ENCODE measurements around the gene APBA1. TPM values are rescaled to one million over a fixed set of nuclear protein-coding genes. Genes with fewer than 3 reads are reported as not detected.
"Not testable (repeated sequence)": the region's sequence is repeated elsewhere in the genome, so short reads cannot be mapped to it uniquely, and the experiment has no call there.

Gene APBA1
- total RNA-seq, 8 experiments from 2014 or later: 0.73 to 30.5 (median 15.7) TPM

GRCh38 chr9:69599232-69599971 is 72.8 kb downstream of the APBA1 start:
- Histone ChIP-seq H3K27ac (no peak overlapping the region), H3K4me1 (replicated peaks in 1 of 2) (no peaks in the 10 kb centered on the region), H3K4me3 (no peak overlapping the region)
- in situ Hi-C loops (cut with MboI; ENCODE audit: low pct_unique_long_range_greater_than_20kb in 2 of 9, low sequenced_read_pairs in 9 of 9, unreplicated experiment in 9 of 9): loop anchor here in 2 of 9 experiments (25.0 kb wide), 2 partner anchors 88 to 313 kb away; no protein-coding TSS in a partner anchor
- no peak for ATAC-seq (replicated peaks in 6 of 8)
- 0 to 100% (median 80%) methylated on average over 1 to 6 of the region's 8 CpGs; no CpG with 5 or more reads in 1 of the 10 experiments for WGBS, 10 experiments

GRCh38 chr9:69596906-69597305 is 75.3 kb downstream of the APBA1 start:
- not testable (repeated sequence) for ATAC-seq (replicated peaks in 6 of 8); H3K4me1 ChIP-seq (replicated peaks in 1 of 2); H3K4me3 ChIP-seq; H3K27ac ChIP-seq
- WGBS, 10 experiments: 0 to 100% (median 63%) methylated on average over 1 of the region's 1 CpG; no CpG with 5 or more reads in 4 of the 10 experiments
- in situ Hi-C loops (cut with MboI; ENCODE audit: low pct_unique_long_range_greater_than_20kb in 2 of 9, low sequenced_read_pairs in 9 of 9, unreplicated experiment in 9 of 9): loop anchor here in 2 of 9 experiments (25.0 kb wide), 2 partner anchors 90 to 315 kb away; no protein-coding TSS in a partner anchor

GRCh38 chr9:69594180-69594579 is 78.0 kb downstream of the APBA1 start:
- in situ Hi-C loops (cut with MboI; ENCODE audit: low pct_unique_long_range_greater_than_20kb in 2 of 9, low sequenced_read_pairs in 9 of 9, unreplicated experiment in 9 of 9): loop anchor here in 2 of 9 experiments (25.0 kb wide), 2 partner anchors 93 to 318 kb away; no protein-coding TSS in a partner anchor
- no peak overlapping the region for H3K4me3 ChIP-seq
- no peak overlapping the region for H3K27ac ChIP-seq
- ATAC-seq (replicated peaks in 6 of 8): no peak
- 15 to 100% (median 51%) methylated on average over 1 to 2 of the region's 2 CpGs; no CpG with 5 or more reads in 2 of the 10 experiments for WGBS, 10 experiments
- peaks cover 0 to 6% of the 10 kb centered on the region in 2 donors for H3K4me1 ChIP-seq (replicated peaks in 1 of 2)

- ATAC-seq (replicated peaks in 6 of 8): no peak
- Histone ChIP-seq H3K4me1 (replicated peaks in 1 of 2) (peaks cover 0 to 6% of the 10 kb centered on the region in 2 donors), H3K27ac (no peak overlapping the region), H3K4me3 (no peak overlapping the region)
- WGBS, 10 experiments: 80 to 100% (median 89%) methylated on average over 1 to 5 of the region's 5 CpGs; no CpG with 5 or more reads in 1 of the 10 experiments
- in situ Hi-C loops (cut with MboI; ENCODE audit: low pct_unique_long_range_greater_than_20kb in 2 of 9, low sequenced_read_pairs in 9 of 9, unreplicated experiment in 9 of 9): loop anchor here in 2 of 9 experiments (25.0 kb wide), 2 partner anchors 94 to 319 kb away; no protein-coding TSS in a partner anchor
These were observed 78.4 kb downstream of the APBA1 start for GRCh38 chr9:69593756-69594155.

GRCh38 chr9:69593301-69593700 is 78.9 kb downstream of the APBA1 start:
- H3K4me1 ChIP-seq (replicated peaks in 1 of 2): peaks cover 0 to 6% of the 10 kb centered on the region in 2 donors
- 28 to 100% (median 62%) methylated on average over 1 to 3 of the region's 3 CpGs; no CpG with 5 or more reads in 1 of the 10 experiments for WGBS, 10 experiments
- H3K4me3 ChIP-seq: no peak overlapping the region
- in situ Hi-C loops (cut with MboI; ENCODE audit: low pct_unique_long_range_greater_than_20kb in 2 of 9, low sequenced_read_pairs in 9 of 9, unreplicated experiment in 9 of 9): loop anchor here in 2 of 9 experiments (25.0 kb wide), 2 partner anchors 94 to 319 kb away; no protein-coding TSS in a partner anchor
- no peak overlapping the region for H3K27ac ChIP-seq
- no peak for ATAC-seq (replicated peaks in 6 of 8)

GRCh38 chr9:69590266-69590665 is 81.9 kb downstream of the APBA1 start:
- in situ Hi-C loops (cut with MboI; ENCODE audit: low pct_unique_long_range_greater_than_20kb in 2 of 9, low sequenced_read_pairs in 9 of 9, unreplicated experiment in 9 of 9): loop anchor here in 2 of 9 experiments (25.0 kb wide), 2 partner anchors 97 to 322 kb away; no protein-coding TSS in a partner anchor
- 50 to 82% (median 64%) methylated on average over 1 to 4 of the region's 5 CpGs; no CpG with 5 or more reads in 4 of the 10 experiments for WGBS, 10 experiments
- Histone ChIP-seq H3K4me3 (no peak overlapping the region), H3K27ac (no peak overlapping the region), H3K4me1 (replicated peaks in 1 of 2) (peaks cover 0 to 6% of the 10 kb centered on the region in 2 donors)
- peak in 5 of 8 experiments; percentile 23 to 50 (median 47) for ATAC-seq (replicated peaks in 6 of 8)

GRCh38 chr9:69589156-69589555 is 83.0 kb downstream of the APBA1 start:
- Histone ChIP-seq H3K4me3 (no peak overlapping the region), H3K27ac (no peak overlapping the region), H3K4me1 (replicated peaks in 1 of 2) (peaks cover 0 to 6% of the 10 kb centered on the region in 2 donors)
- WGBS, 10 experiments: 60 to 100% (median 79%) methylated on average over 1 to 3 of the region's 3 CpGs; no CpG with 5 or more reads in 1 of the 10 experiments
- in situ Hi-C loops (cut with MboI; ENCODE audit: low pct_unique_long_range_greater_than_20kb in 2 of 9, low sequenced_read_pairs in 9 of 9, unreplicated experiment in 9 of 9): loop anchor here in 2 of 9 experiments (25.0 kb wide), 2 partner anchors 98 to 323 kb away; no protein-coding TSS in a partner anchor
- ATAC-seq (replicated peaks in 6 of 8): peak in 5 of 8 experiments; percentile 42 to 92 (median 44)

GRCh38 chr9:69585571-69585970 is 86.6 kb downstream of the APBA1 start:
- 20 to 83% (median 59%) methylated on average over 1 to 2 of the region's 2 CpGs; no CpG with 5 or more reads in 6 of the 10 experiments for WGBS, 10 experiments
- no peak overlapping the region for H3K27ac ChIP-seq
- H3K4me1 ChIP-seq (replicated peaks in 1 of 2): peaks cover 0 to 6% of the 10 kb centered on the region in 2 donors
- in situ Hi-C loops (cut with MboI; ENCODE audit: low pct_unique_long_range_greater_than_20kb in 2 of 9, low sequenced_read_pairs in 9 of 9, unreplicated experiment in 9 of 9): loop anchor here in 2 of 9 experiments (25.0 kb wide), 2 partner anchors 102 to 327 kb away; no protein-coding TSS in a partner anchor
- H3K4me3 ChIP-seq: no peak overlapping the region
- peak in 1 of 8 experiments; percentile 49 for ATAC-seq (replicated peaks in 6 of 8)

- H3K27ac ChIP-seq: no peak overlapping the region
- peak in 2 of 8 experiments; percentile 38 to 69 for ATAC-seq (replicated peaks in 6 of 8)
- in situ Hi-C loops (cut with MboI; ENCODE audit: low pct_unique_long_range_greater_than_20kb in 2 of 9, low sequenced_read_pairs in 9 of 9, unreplicated experiment in 9 of 9): loop anchor here in 2 of 9 experiments (25.0 kb wide), 2 partner anchors 103 to 328 kb away; no protein-coding TSS in a partner anchor
- H3K4me1 ChIP-seq (replicated peaks in 1 of 2): peaks cover 4 to 5% of the 10 kb centered on the region in 2 donors
- H3K4me3 ChIP-seq: no peak overlapping the region
These were observed 87.4 kb downstream of the APBA1 start for GRCh38 chr9:69584759-69585158.

GRCh38 chr9:69583645-69584234 is 88.4 kb downstream of the APBA1 start:
- no peak for ATAC-seq (replicated peaks in 6 of 8)
- WGBS, 10 experiments: 14 to 90% (median 76%) methylated on average over 2 to 5 of the region's 5 CpGs; no CpG with 5 or more reads in 1 of the 10 experiments
- Histone ChIP-seq H3K4me3 (no peak overlapping the region), H3K4me1 (replicated peaks in 1 of 2) (peaks cover 4 to 5% of the 10 kb centered on the region in 2 donors), H3K27ac (no peak overlapping the region)
- in situ Hi-C loops (cut with MboI; ENCODE audit: low pct_unique_long_range_greater_than_20kb in 2 of 9, low sequenced_read_pairs in 9 of 9, unreplicated experiment in 9 of 9): loop anchor here in 2 of 9 experiments (25.0 kb wide), 2 partner anchors 104 to 329 kb away; no protein-coding TSS in a partner anchor

- WGBS, 10 experiments: 67 to 100% (median 91%) methylated on average over 1 to 3 of the region's 4 CpGs; no CpG with 5 or more reads in 3 of the 10 experiments
- Histone ChIP-seq H3K27ac (no peak overlapping the region), H3K4me3 (no peak overlapping the region), H3K4me1 (replicated peaks in 1 of 2) (peaks cover 4 to 5% of the 10 kb centered on the region in 2 donors)
- ATAC-seq (replicated peaks in 6 of 8): no peak
- in situ Hi-C loops (cut with MboI; ENCODE audit: low pct_unique_long_range_greater_than_20kb in 2 of 9, low sequenced_read_pairs in 9 of 9, unreplicated experiment in 9 of 9): loop anchor here in 2 of 9 experiments (25.0 kb wide), 2 partner anchors 105 to 330 kb away; no protein-coding TSS in a partner anchor
These were observed 89.5 kb downstream of the APBA1 start for GRCh38 chr9:69582544-69583297.

- H3K4me3 ChIP-seq: no peak overlapping the region
- H3K4me1 ChIP-seq (replicated peaks in 1 of 2): peaks cover 4 to 5% of the 10 kb centered on the region in 2 donors
- no peak for ATAC-seq (replicated peaks in 6 of 8)
- in situ Hi-C loops (cut with MboI; ENCODE audit: low pct_unique_long_range_greater_than_20kb in 2 of 9, low sequenced_read_pairs in 9 of 9, unreplicated experiment in 9 of 9): loop anchor here in 2 of 9 experiments (25.0 kb wide), 2 partner anchors 105 to 330 kb away; no protein-coding TSS in a partner anchor
- H3K27ac ChIP-seq: no peak overlapping the region
- WGBS, 10 experiments: 54 to 100% (median 80%) methylated on average over 1 to 5 of the region's 5 CpGs; no CpG with 5 or more reads in 1 of the 10 experiments
These were observed 90.2 kb downstream of the APBA1 start for GRCh38 chr9:69582018-69582417.

All from motor neuron (in vitro differentiated cells).